ENCODE measurements around the gene SGSM2. TPM values are rescaled to one million over a fixed set of nuclear protein-coding genes. Genes with fewer than 3 reads are reported as not detected.

The SGSM2 gene
- polyA plus RNA-seq, 1 donor from 2014 or later: 222 TPM

DNA sequence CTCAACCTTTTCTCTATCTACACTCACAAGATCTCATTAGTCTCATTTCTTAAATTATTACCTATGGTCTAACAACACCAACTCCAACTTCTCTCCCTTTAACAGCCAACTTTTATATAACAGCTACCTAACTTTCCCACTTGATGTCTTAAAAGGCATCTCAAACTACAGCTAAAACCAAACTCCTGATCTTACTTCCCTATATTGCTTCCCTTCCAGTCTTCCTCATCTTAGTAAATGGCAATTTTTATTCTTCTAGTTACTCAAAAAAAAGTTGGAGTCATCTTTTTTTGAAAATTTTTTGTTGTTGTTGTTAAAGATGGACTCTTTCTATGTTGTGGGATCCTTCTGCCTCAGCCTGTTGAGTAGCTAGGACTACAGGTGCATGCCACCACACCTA, 18.2 kb upstream of the SGSM2 start:
- Histone ChIP-seq H2AFZ (ENCODE audit: low read depth, low read length) (no peak overlapping the region), H3K9me3 (ENCODE audit: low read length) (no peaks in the 10 kb centered on the region), H3K27ac (ENCODE audit: low read length) (no peak overlapping the region), H3K36me3 (ENCODE audit: insufficient read depth, low read length) (no peaks in the 10 kb centered on the region), H3K9ac (ENCODE audit: low read length) (no peak overlapping the region), H3K27me3 (ENCODE audit: insufficient read depth, low read depth, low read length) (no peaks in the 10 kb centered on the region), H3F3A (ENCODE audit: insufficient read depth, low read length, poor library complexity, severe bottlenecking) (no peaks in the 10 kb centered on the region), H4K20me1 (ENCODE audit: insufficient read depth) (no peaks in the 10 kb centered on the region), H3K4me3 (ENCODE audit: low read length) (no peak overlapping the region), H3K79me2 (replicated peaks; ENCODE audit: insufficient read depth, low read length) (no peaks in the 10 kb centered on the region), H3K4me2 (ENCODE audit: low read length) (no peak overlapping the region), H3K9me2 (ENCODE audit: insufficient read depth, low read length) (no peaks in the 10 kb centered on the region)
- TF ChIP-seq POLR2AphosphoS5 (IDR thresholded peaks at IDR 0.05) (no peak), EZH2 (IDR thresholded peaks at IDR 0.05; ENCODE audit: borderline replicate concordance, insufficient read depth, low read length, poor library complexity, severe bottlenecking) (no peak), EP300 (conservative IDR thresholded peaks at IDR 0.05; ENCODE audit: poor library complexity, severe bottlenecking) (no peak), SMC3 (conservative IDR thresholded peaks at IDR 0.05; ENCODE audit: poor library complexity) (no peak), RAD21 (conservative IDR thresholded peaks at IDR 0.05) (no peak), TAF1 (IDR thresholded peaks at IDR 0.05; ENCODE audit: low read depth) (no peak), CTCF (IDR thresholded peaks at IDR 0.05; ENCODE audit: poor library complexity, severe bottlenecking) (no peak), MXI1 (conservative IDR thresholded peaks at IDR 0.05; ENCODE audit: poor library complexity, severe bottlenecking) (no peak), REST (IDR thresholded peaks at IDR 0.05; ENCODE audit: borderline replicate concordance) (no peak)

DNA sequence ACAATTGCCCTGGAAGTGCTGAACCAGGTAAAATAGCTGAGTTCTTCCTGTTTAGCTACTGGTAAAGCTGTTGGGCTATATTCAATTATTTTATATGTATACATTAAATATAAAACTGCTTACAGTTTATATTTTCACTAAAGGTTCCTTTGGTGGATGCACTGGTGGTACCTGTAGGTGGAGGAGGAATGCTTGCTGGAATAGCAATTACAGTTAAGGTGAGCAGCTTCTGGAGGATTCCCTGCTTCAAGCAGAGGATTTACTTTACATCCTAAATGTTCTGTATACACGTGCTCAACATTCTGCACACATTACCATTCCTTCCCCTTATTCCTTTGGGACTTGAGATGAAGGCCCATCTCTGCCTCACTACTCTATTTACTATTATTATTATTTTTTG, 15.9 kb upstream of the SGSM2 start:
- Histone ChIP-seq H3F3A (ENCODE audit: insufficient read depth, low read length, poor library complexity, severe bottlenecking) (no peaks in the 10 kb centered on the region), H3K79me2 (replicated peaks; ENCODE audit: insufficient read depth, low read length) (no peaks in the 10 kb centered on the region), H3K36me3 (ENCODE audit: insufficient read depth, low read length) (no peaks in the 10 kb centered on the region), H3K9ac (ENCODE audit: low read length) (no peak overlapping the region), H3K27ac (ENCODE audit: low read length) (no peak overlapping the region), H3K9me3 (ENCODE audit: low read length) (no peaks in the 10 kb centered on the region), H3K27me3 (ENCODE audit: insufficient read depth, low read depth, low read length) (no peaks in the 10 kb centered on the region), H4K20me1 (ENCODE audit: insufficient read depth) (no peaks in the 10 kb centered on the region), H3K9me2 (ENCODE audit: insufficient read depth, low read length) (no peaks in the 10 kb centered on the region), H2AFZ (ENCODE audit: low read depth, low read length) (no peak overlapping the region), H3K4me2 (ENCODE audit: low read length) (no peak overlapping the region), H3K4me3 (ENCODE audit: low read length) (no peak overlapping the region)
- TF ChIP-seq RAD21 (conservative IDR thresholded peaks at IDR 0.05) (no peak), CTCF (IDR thresholded peaks at IDR 0.05; ENCODE audit: poor library complexity, severe bottlenecking) (no peak), EP300 (conservative IDR thresholded peaks at IDR 0.05; ENCODE audit: poor library complexity, severe bottlenecking) (no peak), SMC3 (conservative IDR thresholded peaks at IDR 0.05; ENCODE audit: poor library complexity) (no peak), REST (IDR thresholded peaks at IDR 0.05; ENCODE audit: borderline replicate concordance) (no peak), MXI1 (conservative IDR thresholded peaks at IDR 0.05; ENCODE audit: poor library complexity, severe bottlenecking) (no peak), POLR2AphosphoS5 (IDR thresholded peaks at IDR 0.05) (no peak), EZH2 (IDR thresholded peaks at IDR 0.05; ENCODE audit: borderline replicate concordance, insufficient read depth, low read length, poor library complexity, severe bottlenecking) (no peak), TAF1 (IDR thresholded peaks at IDR 0.05; ENCODE audit: low read depth) (no peak)
